Esophagus squamous epithelium (tissue), 4 donors: ENCODE data around the gene SENP6.

Source experiments
- POLR2A ChIP-seq, 4 donors: fragments of 450-650 bp; IDR thresholded peaks; one replicate each; pipeline ENCODE4 v1.6.1; 2017; ENCODE audit warnings: antibody characterized with exemption in 4 of 4, mild to moderate bottlenecking in 4 of 4, moderate library complexity in 3 of 4
- TF ChIP-seq, protein P1 (sequence below), 6 experiments: fragments of 450-650 bp in 4 of 6; fragments of 200-600 bp in 2 of 6; sonication (generic) in 2 of 6; IDR thresholded peaks; one replicate each; pipeline ENCODE4 v1.5.1; 2016 to 2019; ENCODE audit warnings: antibody characterized with exemption in 6 of 6, mild to moderate bottlenecking in 4 of 6, moderate library complexity in 4 of 6

DNA sequence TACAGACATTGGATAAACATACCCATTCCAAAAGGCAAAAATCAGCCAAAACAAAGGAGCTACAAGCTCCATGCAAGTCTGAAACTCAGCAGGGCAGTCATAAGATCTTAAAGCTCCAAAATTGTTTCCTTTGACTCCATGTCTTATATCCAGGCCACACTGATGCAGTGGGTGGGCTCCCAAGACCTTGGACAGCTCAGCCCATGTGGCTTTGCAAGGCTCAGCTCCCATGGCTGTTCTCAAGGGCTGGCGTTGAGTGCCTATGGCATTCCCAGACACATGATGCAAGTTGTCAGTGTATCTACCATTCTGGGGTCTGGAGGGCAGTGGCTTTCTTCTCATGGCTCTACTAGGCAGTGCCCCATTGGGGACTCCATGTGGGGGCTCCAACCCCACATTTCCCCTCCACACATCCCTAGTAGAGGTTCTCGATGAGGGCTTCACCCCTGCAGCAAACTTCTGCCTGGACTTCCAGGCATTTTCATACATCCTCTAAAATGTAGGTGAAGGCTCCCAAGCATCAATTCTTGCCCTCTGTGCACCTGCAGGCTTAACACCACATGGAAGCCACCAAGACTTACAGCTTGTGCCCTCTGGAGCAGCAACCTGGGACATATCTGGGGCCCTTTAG lies 35.4 kb upstream of the SENP6 start:
- no peak for TF ChIP-seq POLR2A (IDR thresholded peaks at IDR 0.05)
- TF ChIP-seq, protein P1, sequence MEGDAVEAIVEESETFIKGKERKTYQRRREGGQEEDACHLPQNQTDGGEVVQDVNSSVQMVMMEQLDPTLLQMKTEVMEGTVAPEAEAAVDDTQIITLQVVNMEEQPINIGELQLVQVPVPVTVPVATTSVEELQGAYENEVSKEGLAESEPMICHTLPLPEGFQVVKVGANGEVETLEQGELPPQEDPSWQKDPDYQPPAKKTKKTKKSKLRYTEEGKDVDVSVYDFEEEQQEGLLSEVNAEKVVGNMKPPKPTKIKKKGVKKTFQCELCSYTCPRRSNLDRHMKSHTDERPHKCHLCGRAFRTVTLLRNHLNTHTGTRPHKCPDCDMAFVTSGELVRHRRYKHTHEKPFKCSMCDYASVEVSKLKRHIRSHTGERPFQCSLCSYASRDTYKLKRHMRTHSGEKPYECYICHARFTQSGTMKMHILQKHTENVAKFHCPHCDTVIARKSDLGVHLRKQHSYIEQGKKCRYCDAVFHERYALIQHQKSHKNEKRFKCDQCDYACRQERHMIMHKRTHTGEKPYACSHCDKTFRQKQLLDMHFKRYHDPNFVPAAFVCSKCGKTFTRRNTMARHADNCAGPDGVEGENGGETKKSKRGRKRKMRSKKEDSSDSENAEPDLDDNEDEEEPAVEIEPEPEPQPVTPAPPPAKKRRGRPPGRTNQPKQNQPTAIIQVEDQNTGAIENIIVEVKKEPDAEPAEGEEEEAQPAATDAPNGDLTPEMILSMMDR (IDR thresholded peaks at IDR 0.05): no peak
